Measurements from ENCODE around the gene PSMB5.
A peak's percentile ranks its signal among the peaks of the same experiment; 100 is the strongest.

PSMB5 gene

GRCh38 chr14:23009939-23010726 lies 24.6 kb downstream of the PSMB5 start, which contains the start of gene C14orf93 (continued):
- TF ChIP-seq ZNF157 (tag by site-specific recombination; IDR thresholded peaks at IDR 0.05) (no peak), PRDM2 (tag by site-specific recombination; IDR thresholded peaks at IDR 0.05; ENCODE audit: borderline replicate concordance) (no peak), ZBTB11 (tag by site-specific recombination; conservative IDR thresholded peaks at IDR 0.05; ENCODE audit: low read depth) (no peak), SETDB1 (IDR thresholded peaks at IDR 0.05; ENCODE audit: insufficient read length, low read length) (no peak), ZNF138 (tag by site-specific recombination; IDR thresholded peaks at IDR 0.05; ENCODE audit: borderline replicate concordance) (no peak), ZNF433 (tag by site-specific recombination; IDR thresholded peaks at IDR 0.05; ENCODE audit: low read depth) (no peak), ZNF26 (tag by site-specific recombination; IDR thresholded peaks at IDR 0.05) (no peak), GLIS2 (tag by site-specific recombination; IDR thresholded peaks at IDR 0.05) (0 out of 2 replicates have a peak, but pooled peaks have one; percentile 46), ZNF623 (tag by site-specific recombination; IDR thresholded peaks at IDR 0.05) (no peak), ZNF513 (tag by site-specific recombination; IDR thresholded peaks at IDR 0.05) (no peak), ZNF501 (tag by site-specific recombination; IDR thresholded peaks at IDR 0.05) (no peak), ZNF777 (tag by site-specific recombination; IDR thresholded peaks at IDR 0.05; ENCODE audit: borderline replicate concordance) (no peak), ZNF311 (tag by site-specific recombination; IDR thresholded peaks at IDR 0.05; ENCODE audit: borderline replicate concordance) (no peak), ZBTB6 (tag by site-specific recombination; IDR thresholded peaks at IDR 0.05) (no peak), ZIC2 (tag by site-specific recombination; IDR thresholded peaks at IDR 0.05) (no peak), ZNF830 (tag by site-specific recombination; IDR thresholded peaks at IDR 0.05; ENCODE audit: low read depth) (no peak), ZNF654 (tag by site-specific recombination; IDR thresholded peaks at IDR 0.05; ENCODE audit: low read depth) (no peak), ZNF626 (tag by site-specific recombination; IDR thresholded peaks at IDR 0.05) (no peak), ZNF350 (tag by site-specific recombination; IDR thresholded peaks at IDR 0.05) (no peak), ZNF768 (tag by site-specific recombination; IDR thresholded peaks at IDR 0.05) (no peak), HOXC10 (CRISPR knock-in tag; IDR thresholded peaks at IDR 0.05) (no peak), ZNF426 (tag by site-specific recombination; IDR thresholded peaks at IDR 0.05) (no peak), PRDM6 (tag by site-specific recombination; IDR thresholded peaks at IDR 0.05) (no peak), ZNF416 (tag by site-specific recombination; IDR thresholded peaks at IDR 0.05) (no peak)

Measured in HEK293 (cell line).